Measurements from ENCODE around the gene CYP4F8.

GRCh38 chr19:15615526-15615925, 508 bp downstream of the CYP4F8 start:
- TF ChIP-seq CTCF (IDR thresholded peaks at IDR 0.05) (no peak), REST (IDR thresholded peaks at IDR 0.05; ENCODE audit: insufficient read depth in 1 of 2, low read depth in 2 of 2, low read length in 1 of 2) (no peak)
